ENCODE results near the gene TMTC2.
"Not testable (repeated sequence)": the region's sequence is repeated elsewhere in the genome, so short reads cannot be mapped to it uniquely, and the experiment has no call there.

The TMTC2 gene

GRCh38 chr12:82793751-82794281 is 107.1 kb downstream of the TMTC2 start:
- TF ChIP-seq, protein P1, sequence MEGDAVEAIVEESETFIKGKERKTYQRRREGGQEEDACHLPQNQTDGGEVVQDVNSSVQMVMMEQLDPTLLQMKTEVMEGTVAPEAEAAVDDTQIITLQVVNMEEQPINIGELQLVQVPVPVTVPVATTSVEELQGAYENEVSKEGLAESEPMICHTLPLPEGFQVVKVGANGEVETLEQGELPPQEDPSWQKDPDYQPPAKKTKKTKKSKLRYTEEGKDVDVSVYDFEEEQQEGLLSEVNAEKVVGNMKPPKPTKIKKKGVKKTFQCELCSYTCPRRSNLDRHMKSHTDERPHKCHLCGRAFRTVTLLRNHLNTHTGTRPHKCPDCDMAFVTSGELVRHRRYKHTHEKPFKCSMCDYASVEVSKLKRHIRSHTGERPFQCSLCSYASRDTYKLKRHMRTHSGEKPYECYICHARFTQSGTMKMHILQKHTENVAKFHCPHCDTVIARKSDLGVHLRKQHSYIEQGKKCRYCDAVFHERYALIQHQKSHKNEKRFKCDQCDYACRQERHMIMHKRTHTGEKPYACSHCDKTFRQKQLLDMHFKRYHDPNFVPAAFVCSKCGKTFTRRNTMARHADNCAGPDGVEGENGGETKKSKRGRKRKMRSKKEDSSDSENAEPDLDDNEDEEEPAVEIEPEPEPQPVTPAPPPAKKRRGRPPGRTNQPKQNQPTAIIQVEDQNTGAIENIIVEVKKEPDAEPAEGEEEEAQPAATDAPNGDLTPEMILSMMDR (IDR thresholded peaks at IDR 0.05; ENCODE audit: low read depth, low read length, missing control alignments) = no peak
- DNase-seq (ENCODE audit: extremely low read depth, low read depth) = no peak
- H3K4me3 ChIP-seq (replicated peaks; ENCODE audit: low read depth, low read length) = no peak overlapping the region

DNA sequence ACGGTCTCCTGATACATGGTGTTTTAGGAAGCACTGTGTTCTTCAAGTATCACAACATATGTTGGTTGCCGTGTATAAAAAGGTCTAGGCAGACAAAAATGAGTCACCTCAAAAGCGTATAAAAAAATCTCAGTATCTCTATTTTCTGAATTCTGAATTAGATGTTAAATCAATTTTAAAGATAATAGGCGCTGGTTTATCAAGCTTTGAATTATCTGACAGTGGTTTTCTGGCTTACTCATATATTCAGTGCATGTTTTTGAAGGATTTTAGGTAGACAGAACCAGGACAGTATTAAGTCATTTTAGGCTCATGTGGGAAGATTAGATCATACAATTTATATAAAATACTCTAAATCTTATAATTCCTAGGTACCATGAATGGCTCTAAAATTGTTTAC is 110.8 kb downstream of the TMTC2 start:
- TF ChIP-seq, protein P1 (IDR thresholded peaks at IDR 0.05; ENCODE audit: low read depth, low read length, missing control alignments) = no peak
- no peak for DNase-seq (ENCODE audit: extremely low read depth, low read depth)
- H3K4me3 ChIP-seq (replicated peaks; ENCODE audit: low read depth, low read length) = no peak overlapping the region

DNA sequence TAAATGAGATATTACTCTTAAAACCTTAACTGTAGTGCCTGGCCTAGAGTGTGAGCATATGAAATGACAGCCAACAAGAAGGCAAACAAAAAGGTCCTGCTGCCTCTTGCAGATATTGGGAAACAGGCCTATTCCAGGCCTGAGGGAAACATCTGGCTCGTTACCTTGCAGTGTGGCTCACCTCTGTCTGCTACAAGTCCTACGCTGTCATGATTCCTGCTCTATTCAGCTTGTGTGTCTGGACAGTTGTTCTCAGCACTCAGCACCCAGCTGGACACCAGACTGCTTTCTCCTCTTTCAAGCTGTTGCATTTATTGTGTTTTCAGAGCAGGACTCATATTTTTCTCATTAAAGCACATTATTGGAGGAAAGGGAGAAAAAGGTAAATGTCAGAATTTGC is 113.5 kb downstream of the TMTC2 start:
- TF ChIP-seq, protein P1 (IDR thresholded peaks at IDR 0.05; ENCODE audit: low read depth, low read length, missing control alignments) = no peak
- DNase-seq (ENCODE audit: extremely low read depth, low read depth) = peak; percentile 33
- no peak overlapping the region for H3K4me3 ChIP-seq (replicated peaks; ENCODE audit: low read depth, low read length)

- TF ChIP-seq, protein P1 (IDR thresholded peaks at IDR 0.05; ENCODE audit: low read depth, low read length, missing control alignments) = no peak
- no peak for DNase-seq (ENCODE audit: extremely low read depth, low read depth)
- H3K4me3 ChIP-seq (replicated peaks; ENCODE audit: low read depth, low read length) = no peak overlapping the region
Measured at GRCh38 chr12:82801951-82802610, 115.4 kb downstream of the TMTC2 start.

DNA sequence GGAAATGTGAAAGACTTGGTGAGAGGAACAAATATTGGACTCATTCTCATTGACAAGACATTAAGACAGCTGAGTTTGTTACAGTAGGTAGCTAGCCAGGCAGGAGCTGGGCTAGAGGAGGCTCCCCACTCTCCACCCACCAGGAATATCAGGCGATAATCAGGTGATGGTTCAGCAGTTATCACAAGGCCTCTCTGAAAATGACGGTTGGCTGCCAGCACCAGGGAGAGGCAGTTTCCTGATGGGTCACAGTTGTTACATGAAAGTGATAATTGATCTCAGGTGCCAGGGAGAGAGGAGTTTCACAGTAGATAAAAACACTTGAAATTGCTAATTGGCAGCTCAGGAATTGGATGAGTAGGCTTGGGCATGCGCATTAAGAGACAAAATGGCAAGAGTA is 116.5 kb downstream of the TMTC2 start:
- no peak for DNase-seq (ENCODE audit: extremely low read depth, low read depth)
- TF ChIP-seq, protein P1 (IDR thresholded peaks at IDR 0.05; ENCODE audit: low read depth, low read length, missing control alignments) = no peak
- no peak overlapping the region for H3K4me3 ChIP-seq (replicated peaks; ENCODE audit: low read depth, low read length)

DNA sequence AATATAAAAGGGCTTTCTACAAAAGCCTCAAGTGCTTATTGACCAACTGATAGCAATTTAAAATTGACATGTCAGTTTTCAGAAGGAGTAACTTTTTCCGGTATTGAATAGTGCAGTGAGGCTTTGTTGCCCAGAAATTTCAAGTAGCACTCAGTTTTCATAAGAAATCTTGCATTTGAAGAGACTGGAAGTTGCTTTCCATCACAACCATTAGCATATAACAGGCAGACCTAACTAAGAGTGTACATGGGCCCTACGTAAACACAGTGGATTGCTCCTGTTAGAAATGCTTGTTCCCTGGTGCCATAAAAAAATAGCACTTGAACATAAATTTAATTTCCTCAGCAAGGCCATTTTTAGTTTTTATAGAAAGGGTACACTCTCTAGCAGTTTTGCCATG is 117.9 kb downstream of the TMTC2 start:
- TF ChIP-seq, protein P1 (IDR thresholded peaks at IDR 0.05; ENCODE audit: low read depth, low read length, missing control alignments) = no peak
- no peak for DNase-seq (ENCODE audit: extremely low read depth, low read depth)
- H3K4me3 ChIP-seq (replicated peaks; ENCODE audit: low read depth, low read length) = no peak overlapping the region

GRCh38 chr12:82805004-82805403 is 118.3 kb downstream of the TMTC2 start:
- not testable (repeated sequence) for H3K4me3 ChIP-seq (replicated peaks; ENCODE audit: low read depth, low read length); DNase-seq (ENCODE audit: extremely low read depth, low read depth)

Measured in HFF-Myc (cell line).